Measurements from ENCODE around the gene STK36.

Gene STK36

DNA sequence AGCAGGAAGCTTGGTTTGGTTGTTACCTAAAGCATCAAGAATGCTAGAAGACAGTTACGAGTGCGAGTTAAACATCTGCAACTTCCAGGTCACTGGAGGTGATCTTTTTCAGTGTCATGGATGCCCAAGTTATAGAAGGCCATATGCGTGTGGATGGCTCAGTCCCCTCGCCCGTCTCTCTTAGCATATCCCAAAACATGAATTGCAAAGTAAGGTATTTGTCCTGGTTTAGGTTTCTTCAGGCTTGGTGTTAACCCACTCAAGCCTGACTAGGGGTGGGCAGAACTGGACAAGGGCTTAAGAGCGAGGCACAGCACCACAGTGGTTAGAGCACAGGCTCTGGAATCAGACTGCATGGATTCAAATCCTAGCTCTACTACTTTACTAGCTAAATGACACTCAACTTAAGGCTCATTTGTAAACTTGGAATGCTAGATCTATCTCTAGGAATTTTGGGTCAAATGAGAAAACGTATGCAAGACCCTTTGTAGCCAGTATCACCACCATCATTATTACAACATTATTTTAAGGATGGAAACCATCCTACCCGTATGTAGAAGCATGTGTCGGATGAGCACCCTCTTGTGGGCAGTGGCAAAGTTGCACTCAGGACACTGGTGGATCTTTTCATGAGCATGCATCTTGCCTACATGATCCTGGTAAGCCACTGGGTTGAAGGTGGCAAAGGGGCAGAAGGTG is 23.6 kb upstream of the STK36 start:
- in situ Hi-C loops (cut with MboI; ENCODE audit: low sequenced_read_pairs), result loop anchor here (10.0 kb wide), 1 partner anchor 243 kb away; no protein-coding TSS in a partner anchor
- no peaks in the 10 kb centered on the region for H3K4me1 ChIP-seq
- peak in 1 of 2 experiments; percentile 69 for DNase-seq (ENCODE audit: low spot score in 2 of 2)
- no peak overlapping the region for H3K4me3 ChIP-seq
- no peaks in the 10 kb centered on the region for H3K27me3 ChIP-seq (ENCODE audit: low read depth)
- no peaks in the 10 kb centered on the region for H3K9me3 ChIP-seq
- peaks cover 92% of the 10 kb centered on the region for H3K36me3 ChIP-seq (replicated peaks)

DNA sequence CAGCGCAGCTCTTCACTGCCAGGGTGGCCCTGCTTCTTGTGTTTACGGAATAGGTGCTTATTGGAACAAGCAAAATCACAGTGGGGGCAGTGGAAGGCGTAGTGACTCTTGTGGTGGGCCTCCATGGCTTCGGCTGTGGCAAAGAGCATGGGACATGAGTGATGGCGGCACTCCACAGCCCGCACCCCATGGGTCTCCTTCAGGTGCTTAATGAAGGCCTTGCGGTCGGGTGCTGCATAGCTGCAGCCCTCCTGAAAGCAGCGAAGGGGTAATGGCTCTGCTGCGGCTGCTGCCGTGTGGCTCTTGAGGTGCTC is 23.1 kb upstream of the STK36 start:
- Histone ChIP-seq H3K36me3 (replicated peaks) (peaks cover 87% of the 10 kb centered on the region), H3K4me3 (no peak overlapping the region), H3K4me1 (no peaks in the 10 kb centered on the region), H3K9me3 (no peaks in the 10 kb centered on the region), H3K27me3 (ENCODE audit: low read depth) (no peaks in the 10 kb centered on the region)
- no peak for DNase-seq (ENCODE audit: low spot score in 2 of 2)
- in situ Hi-C loops (cut with MboI; ENCODE audit: low sequenced_read_pairs), result loop anchor here (10.0 kb wide), 1 partner anchor 244 kb away; no protein-coding TSS in a partner anchor

DNA sequence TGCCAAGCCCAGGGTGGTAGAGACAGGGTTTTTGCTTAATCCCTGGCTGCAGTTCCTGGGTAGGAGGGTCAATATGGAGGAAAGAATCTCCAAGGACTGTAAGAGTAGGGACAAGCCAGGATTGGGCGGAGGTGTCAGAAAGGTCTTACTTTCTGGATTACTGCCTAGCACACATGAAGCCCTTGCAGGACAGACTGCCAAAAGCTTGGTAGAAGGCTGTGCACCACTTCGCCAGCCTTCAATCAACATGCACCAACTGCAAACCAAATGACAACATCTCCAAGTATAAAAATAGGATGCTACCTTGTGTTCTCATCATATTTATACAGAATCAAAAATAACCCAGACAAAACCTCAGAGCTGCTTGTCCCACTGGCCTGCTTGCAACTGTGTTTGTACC is 16.1 kb upstream of the STK36 start:
- DNase-seq (ENCODE audit: low spot score in 2 of 2), result no peak
- H3K27me3 ChIP-seq (ENCODE audit: low read depth), result no peaks in the 10 kb centered on the region
- in situ Hi-C loops (cut with MboI; ENCODE audit: low sequenced_read_pairs), result loop anchor here (25.0 kb wide), 1 partner anchor 368 kb away; the partner anchor contains the start of gene TMBIM1
- no peaks in the 10 kb centered on the region; the same call in 1 of the 2 replicates for H3K4me1 ChIP-seq
- H3K4me3 ChIP-seq, result no peak overlapping the region
- no peaks in the 10 kb centered on the region for H3K9me3 ChIP-seq
- H3K36me3 ChIP-seq (replicated peaks), result peaks cover 51% of the 10 kb centered on the region

DNA sequence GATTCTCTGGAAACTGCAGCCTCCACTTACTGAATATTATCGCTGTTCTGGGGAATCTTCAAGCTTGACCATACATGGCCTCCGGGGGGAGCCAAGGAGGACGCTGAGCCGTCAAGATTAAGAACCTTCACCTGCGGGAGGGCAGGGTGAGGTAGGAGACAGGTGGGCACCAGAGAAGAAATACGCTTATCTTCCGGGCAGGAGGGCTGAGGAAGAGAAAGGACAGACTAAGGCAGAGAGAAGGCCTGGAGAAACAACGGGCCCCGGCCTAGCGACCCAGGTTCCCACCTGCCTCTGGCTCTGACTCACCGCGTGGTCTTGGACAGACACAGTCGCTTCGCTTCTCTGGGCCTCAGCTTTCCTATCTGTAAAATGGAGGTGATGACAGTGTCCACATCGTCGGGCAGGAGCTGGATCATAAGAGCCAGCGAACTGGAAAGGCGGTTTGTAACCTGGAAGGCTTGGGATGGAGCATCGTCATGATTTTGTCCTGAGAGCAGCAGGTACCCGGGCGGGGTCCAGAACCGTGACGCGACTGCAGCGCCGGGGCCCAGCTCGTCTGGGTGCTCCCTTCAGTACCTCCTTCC is 13.1 kb upstream of the STK36 start:
- in situ Hi-C loops (cut with MboI; ENCODE audit: low sequenced_read_pairs), result loop anchor here (25.0 kb wide), 1 partner anchor 371 kb away; the partner anchor contains the start of gene TMBIM1
- Histone ChIP-seq H3K4me3 (peak overlapping the region; percentile 90), H3K27me3 (ENCODE audit: low read depth) (no peaks in the 10 kb centered on the region), H3K4me1 (no peaks in the 10 kb centered on the region; the same call in 1 of the 2 replicates), H3K36me3 (replicated peaks) (peaks cover 56% of the 10 kb centered on the region), H3K9me3 (no peaks in the 10 kb centered on the region)
- peak; percentile 72 to 75 for DNase-seq (ENCODE audit: low spot score in 2 of 2)

DNA sequence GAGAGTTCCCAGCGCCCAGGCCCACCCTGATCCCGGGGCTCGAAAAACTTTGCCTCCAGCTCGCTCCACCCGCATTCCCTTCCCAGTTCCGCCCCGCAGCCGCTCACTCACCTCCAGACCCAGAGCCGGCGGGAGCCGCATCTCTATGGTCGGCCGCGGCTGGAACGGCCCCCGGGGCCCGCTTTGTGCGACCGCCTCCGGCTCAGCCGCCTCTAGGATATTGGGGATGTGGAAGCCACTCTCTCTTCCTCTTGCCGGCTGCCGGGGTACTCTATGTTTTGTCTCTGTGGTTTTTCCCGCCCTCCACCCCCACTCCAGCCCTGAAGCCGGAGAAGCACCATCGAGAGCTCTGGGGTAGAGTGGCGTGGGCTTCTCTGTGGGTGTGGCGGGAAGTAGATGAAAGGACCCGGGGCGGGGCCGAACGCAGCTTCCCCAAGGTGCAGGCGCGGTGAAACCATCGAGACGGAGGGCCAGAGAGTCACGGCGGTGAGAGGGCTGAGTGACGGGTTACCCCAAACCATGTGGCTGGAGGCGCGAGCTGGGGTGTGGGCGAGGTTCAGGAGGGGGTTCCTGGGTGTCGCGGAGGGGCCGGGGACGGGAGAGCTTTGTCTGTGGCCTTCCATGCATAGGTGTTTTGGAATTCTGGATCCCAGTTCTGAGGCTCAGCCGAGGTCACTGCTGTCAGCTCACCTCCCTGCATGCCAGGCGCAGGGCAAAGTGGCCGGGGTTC is 12.5 kb upstream of the STK36 start, which contains the start of the genes BCS1L and ZNF142:
BCS1L (plus strand) TSS at position 426 of the 730 bp plus-strand sequence. CDS start 1,305 bp downstream, outside the sequence.
ZNF142 (minus strand) TSS at position 366 of the 730 bp plus-strand sequence. CDS start 3,194 bp downstream, outside the sequence.
- Histone ChIP-seq H3K4me1 (no peaks in the 10 kb centered on the region; the same call in 1 of the 2 replicates), H3K27me3 (ENCODE audit: low read depth) (no peaks in the 10 kb centered on the region), H3K36me3 (replicated peaks) (peaks cover 62% of the 10 kb centered on the region), H3K9me3 (no peaks in the 10 kb centered on the region), H3K4me3 (peak within 1 kb of the TSS; percentile 90)
- in situ Hi-C loops (cut with MboI; ENCODE audit: low sequenced_read_pairs), result loop anchor here (25.0 kb wide), 1 partner anchor 372 kb away; the partner anchor contains the start of gene TMBIM1
- DNase-seq (ENCODE audit: low spot score in 2 of 2), result peak; percentile 92 to 96

DNA sequence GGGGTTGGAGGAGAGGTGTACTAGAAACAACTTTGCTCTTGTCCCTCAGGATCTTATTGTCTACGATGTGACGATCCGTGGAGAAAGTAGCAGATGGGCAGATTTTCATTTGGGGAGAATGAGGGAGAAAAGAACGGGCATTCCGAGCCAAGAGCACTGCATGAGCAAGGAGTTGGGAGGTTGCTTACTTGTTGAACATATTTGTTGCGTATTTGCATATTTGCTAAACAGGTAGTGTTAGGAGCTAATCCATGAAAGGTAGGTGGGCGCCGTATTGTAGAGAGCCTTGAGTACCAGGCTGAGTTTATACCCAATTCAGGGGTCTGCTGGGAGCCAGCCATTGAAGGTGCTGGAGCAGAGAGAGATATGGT is 11.9 kb upstream of the STK36 start:
- in situ Hi-C loops (cut with MboI; ENCODE audit: low sequenced_read_pairs), result loop anchor here (25.0 kb wide), 1 partner anchor 373 kb away; the partner anchor contains the start of gene TMBIM1

DNA sequence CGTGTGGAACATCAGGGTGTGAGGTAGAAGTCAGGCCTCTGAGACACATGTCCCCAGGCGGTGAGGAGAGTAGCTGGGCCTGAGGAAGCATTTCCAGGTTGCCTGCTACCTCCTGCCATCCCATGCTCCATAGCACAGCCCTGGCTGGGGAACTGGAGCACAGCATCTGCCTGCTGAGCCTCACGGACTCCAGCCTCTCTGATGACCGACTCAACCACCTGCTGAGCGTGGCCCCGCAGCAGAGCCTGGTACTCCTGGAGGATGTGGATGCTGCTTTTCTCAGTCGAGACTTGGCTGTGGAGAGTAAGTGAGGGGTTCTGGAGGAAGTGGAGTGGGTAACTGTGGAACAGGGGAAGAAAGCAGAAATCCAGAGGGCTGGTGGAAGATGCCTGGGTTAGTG is 9.5 kb upstream of the STK36 start:
- DNase-seq (ENCODE audit: low spot score in 2 of 2), result no peak
- H3K4me3 ChIP-seq, result no peak overlapping the region
- H3K9me3 ChIP-seq, result no peaks in the 10 kb centered on the region
- H3K4me1 ChIP-seq, result no peaks in the 10 kb centered on the region; the same call in none of the 2 replicates
- in situ Hi-C loops (cut with MboI; ENCODE audit: low sequenced_read_pairs), result loop anchor here (25.0 kb wide), 1 partner anchor 375 kb away; the partner anchor contains the start of gene TMBIM1
- H3K27me3 ChIP-seq (ENCODE audit: low read depth), result no peaks in the 10 kb centered on the region
- H3K36me3 ChIP-seq (replicated peaks), result peaks cover 66% of the 10 kb centered on the region

More for the DNA sequence above, 11.9 kb upstream of the STK36 start:
- no peaks in the 10 kb centered on the region for H3K27me3 ChIP-seq (ENCODE audit: low read depth)
- H3K36me3 ChIP-seq (replicated peaks), result peaks cover 65% of the 10 kb centered on the region
- no peaks in the 10 kb centered on the region for H3K9me3 ChIP-seq
- no peaks in the 10 kb centered on the region; the same call in 1 of the 2 replicates for H3K4me1 ChIP-seq
- H3K4me3 ChIP-seq, result peak overlapping the region; percentile 90
- DNase-seq (ENCODE audit: low spot score in 2 of 2), result no peak

DNA sequence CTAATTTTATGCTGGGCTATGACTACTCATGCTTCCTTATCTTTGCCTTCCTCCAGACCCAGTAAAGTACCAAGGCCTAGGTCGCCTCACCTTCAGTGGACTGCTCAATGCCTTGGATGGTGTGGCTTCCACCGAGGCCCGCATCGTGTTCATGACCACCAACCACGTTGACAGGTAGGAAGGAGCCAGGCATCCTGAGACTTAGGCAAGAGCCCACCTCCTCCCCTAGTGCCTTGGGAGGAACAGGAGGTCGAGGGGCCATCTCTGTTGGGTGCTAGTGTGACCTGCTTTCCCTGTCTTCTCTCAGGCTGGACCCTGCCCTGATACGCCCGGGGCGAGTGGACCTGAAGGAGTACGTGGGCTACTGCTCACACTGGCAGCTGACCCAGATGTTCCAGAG is 9.1 kb upstream of the STK36 start:
- in situ Hi-C loops (cut with MboI; ENCODE audit: low sequenced_read_pairs), result loop anchor here (25.0 kb wide), 1 partner anchor 376 kb away; the partner anchor contains the start of gene TMBIM1
- Histone ChIP-seq H3K9me3 (no peaks in the 10 kb centered on the region), H3K4me1 (no peaks in the 10 kb centered on the region; the same call in none of the 2 replicates), H3K4me3 (no peak overlapping the region), H3K36me3 (replicated peaks) (peaks cover 66% of the 10 kb centered on the region), H3K27me3 (ENCODE audit: low read depth) (no peaks in the 10 kb centered on the region)
- DNase-seq (ENCODE audit: low spot score in 2 of 2), result no peak

DNA sequence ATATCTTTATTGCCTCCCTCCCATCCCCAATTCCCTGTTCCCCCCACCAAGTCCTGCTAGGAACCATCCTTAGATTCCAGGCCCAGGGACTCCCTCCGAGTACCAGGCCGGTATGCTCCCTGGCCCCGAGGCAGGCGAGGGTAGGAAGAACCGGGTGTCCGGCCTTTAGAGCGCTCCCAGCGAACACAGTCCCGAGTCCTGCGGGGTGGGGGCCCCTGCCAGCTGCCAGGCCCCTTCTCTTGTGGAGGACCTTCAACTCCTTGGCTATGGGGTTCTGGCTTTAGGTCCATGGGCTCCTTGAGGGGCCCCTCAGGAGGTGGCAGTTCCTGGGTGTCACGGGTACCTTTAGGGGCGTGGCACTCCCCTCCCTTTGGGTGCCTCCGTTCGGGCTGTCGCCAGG is 8.0 kb upstream of the STK36 start:
- no peak for DNase-seq (ENCODE audit: low spot score in 2 of 2)
- Histone ChIP-seq H3K4me1 (no peaks in the 10 kb centered on the region; the same call in 1 of the 2 replicates), H3K27me3 (ENCODE audit: low read depth) (no peaks in the 10 kb centered on the region), H3K36me3 (replicated peaks) (peaks cover 69% of the 10 kb centered on the region), H3K4me3 (no peak overlapping the region), H3K9me3 (no peaks in the 10 kb centered on the region)
- in situ Hi-C loops (cut with MboI; ENCODE audit: low sequenced_read_pairs), result loop anchor here (25.0 kb wide), 1 partner anchor 377 kb away; the partner anchor contains the start of gene TMBIM1

DNA sequence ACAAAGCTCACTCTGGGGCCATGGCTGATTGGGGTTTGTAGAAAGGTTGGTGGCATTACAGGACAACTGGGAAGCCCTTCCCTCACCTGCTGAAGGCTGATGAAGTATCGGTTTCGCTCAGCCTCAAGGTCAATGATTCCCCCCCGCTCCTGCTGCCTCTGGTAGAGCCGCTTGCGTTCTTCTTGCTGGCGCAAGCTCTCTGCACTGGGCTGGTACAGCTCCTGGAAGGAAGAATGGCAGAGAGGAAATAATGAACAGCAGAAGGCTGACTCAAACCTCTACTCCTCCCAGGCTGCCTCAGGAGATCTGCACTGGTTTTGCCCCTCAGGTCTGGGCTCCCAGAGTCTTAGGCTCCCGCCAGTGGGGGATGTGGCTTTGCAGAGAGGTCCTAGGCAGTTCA is 7.2 kb upstream of the STK36 start:
- Histone ChIP-seq H3K4me3 (no peak overlapping the region), H3K9me3 (no peaks in the 10 kb centered on the region), H3K4me1 (no peaks in the 10 kb centered on the region; the same call in 1 of the 2 replicates), H3K36me3 (replicated peaks) (peaks cover 72% of the 10 kb centered on the region), H3K27me3 (ENCODE audit: low read depth) (no peaks in the 10 kb centered on the region)
- no peak for DNase-seq (ENCODE audit: low spot score in 2 of 2)
- in situ Hi-C loops (cut with MboI; ENCODE audit: low sequenced_read_pairs), result loop anchor here (25.0 kb wide), 1 partner anchor 377 kb away; the partner anchor contains the start of gene TMBIM1

DNA sequence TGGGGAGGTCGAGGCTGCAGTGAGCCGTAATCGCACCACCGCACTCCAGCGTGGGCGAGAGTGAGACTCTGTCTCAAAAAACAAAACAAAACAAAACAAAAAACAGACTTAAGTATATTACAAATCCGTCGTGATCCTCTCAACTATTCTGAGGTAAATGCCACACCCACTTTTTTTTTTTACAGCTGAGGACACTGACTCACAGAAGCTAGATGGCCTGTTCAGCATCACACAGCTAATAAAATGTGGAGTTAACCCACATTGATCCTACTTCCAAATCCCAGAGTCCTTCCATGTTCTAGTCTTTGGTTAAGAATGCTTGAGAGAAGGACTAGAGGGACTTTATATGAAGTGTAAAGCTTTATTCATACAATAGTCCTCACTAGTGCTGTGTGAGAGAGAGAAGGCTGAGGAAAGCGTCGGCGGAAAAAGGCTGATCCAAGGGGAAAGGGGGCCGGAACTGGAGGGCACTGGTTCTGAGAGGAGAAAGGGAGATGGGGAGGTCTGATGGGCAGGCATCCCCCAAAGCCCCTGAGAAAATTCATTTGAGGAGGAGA is 711 bp upstream of the STK36 start:
- Histone ChIP-seq H3K9me3 (no peaks in the 10 kb centered on the region), H3K27me3 (ENCODE audit: low read depth) (no peaks in the 10 kb centered on the region), H3K4me3 (peak overlapping the region; percentile 94), H3K36me3 (replicated peaks) (peaks cover 23% of the 10 kb centered on the region), H3K4me1 (no peaks in the 10 kb centered on the region; the same call in 1 of the 2 replicates)
- no peak for DNase-seq (ENCODE audit: low spot score in 2 of 2)
- in situ Hi-C loops (cut with MboI; ENCODE audit: low sequenced_read_pairs), result loop anchor here (25.0 kb wide), 1 partner anchor 384 kb away; the partner anchor contains the start of gene TMBIM1

DNA sequence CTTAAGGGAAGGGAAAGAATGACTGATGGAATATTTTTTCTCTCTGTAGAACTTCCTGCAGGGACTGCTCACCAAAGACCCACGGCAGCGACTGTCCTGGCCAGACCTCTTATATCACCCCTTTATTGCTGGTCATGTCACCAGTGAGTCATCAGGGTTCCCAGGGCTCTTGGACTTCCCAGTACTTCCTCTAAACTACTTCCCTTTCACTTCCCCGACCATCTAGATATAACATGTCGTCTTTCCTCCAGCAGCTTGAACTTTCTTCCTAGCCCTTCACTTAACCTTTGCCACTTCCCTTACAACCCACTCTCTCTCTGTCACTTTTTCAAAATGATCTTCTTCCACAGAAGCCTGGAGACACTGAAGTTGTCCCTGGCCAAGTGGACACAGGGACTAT is 7.2 kb downstream of the STK36 start:
- DNase-seq (ENCODE audit: low spot score in 2 of 2), result no peak
- in situ Hi-C loops (cut with MboI; ENCODE audit: low sequenced_read_pairs), result no loop called here
- no peaks in the 10 kb centered on the region for H3K4me1 ChIP-seq
- no peaks in the 10 kb centered on the region for H3K27me3 ChIP-seq (ENCODE audit: low read depth)
- H3K4me3 ChIP-seq, result no peak overlapping the region
- no peaks in the 10 kb centered on the region for H3K9me3 ChIP-seq
- H3K36me3 ChIP-seq (replicated peaks), result peaks cover 7% of the 10 kb centered on the region

DNA sequence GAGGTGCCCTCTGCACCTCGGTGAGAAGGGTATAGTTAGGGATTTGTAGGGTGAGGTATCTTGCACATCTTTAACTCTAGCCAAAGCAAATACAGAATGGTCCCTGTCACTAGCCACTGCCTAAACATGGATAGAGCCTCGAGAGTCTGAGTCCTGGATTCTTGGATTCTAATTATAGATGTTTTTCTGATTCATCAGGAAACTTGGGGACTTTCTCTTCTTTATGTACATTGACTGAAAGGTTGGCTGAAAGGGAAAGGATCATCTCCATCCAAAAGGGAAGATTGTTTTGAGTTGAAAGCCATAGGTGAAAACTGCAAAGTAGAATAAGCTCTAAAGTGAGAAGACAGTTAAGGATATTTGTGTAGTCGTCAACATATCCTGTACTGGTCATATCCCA is 8.2 kb downstream of the STK36 start:
- H3K36me3 ChIP-seq (replicated peaks), result peaks cover 10% of the 10 kb centered on the region
- in situ Hi-C loops (cut with MboI; ENCODE audit: low sequenced_read_pairs), result no loop called here

More for the DNA sequence above, 8.2 kb downstream of the STK36 start:
- no peaks in the 10 kb centered on the region for H3K4me1 ChIP-seq
- no peaks in the 10 kb centered on the region for H3K27me3 ChIP-seq (ENCODE audit: low read depth)
- H3K9me3 ChIP-seq, result no peaks in the 10 kb centered on the region
- H3K4me3 ChIP-seq, result no peak overlapping the region
- DNase-seq (ENCODE audit: low spot score in 2 of 2), result no peak
